Neural cell (in vitro differentiated cells): ENCODE results near the gene MISP. TPM values are rescaled to one million over a fixed set of nuclear protein-coding genes. Genes with fewer than 3 reads are reported as not detected.
"Not testable (repeated sequence)": the region's sequence is repeated elsewhere in the genome, so short reads cannot be mapped to it uniquely, and the experiment has no call there.

Source experiments
- H2AFZ ChIP-seq: fragments of 200-600, 300-800 bp; sonication (generic), shearing (Covaris generic); 2 replicates; pipeline ENCODE4 v1.6.0; 2014; ENCODE audit warnings: low read depth, mild to moderate bottlenecking, antibody characterized with exemption, low read length, moderate library complexity
- H3F3A ChIP-seq: fragments of 200-600 bp; shearing (Covaris generic); 2 replicates; pipeline ENCODE4 v1.6.1; 2016; ENCODE audit warnings: mild to moderate bottlenecking, moderate library complexity, mixed read lengths, antibody characterized with exemption, low read length; ENCODE audit not compliant: insufficient read depth, poor library complexity, severe bottlenecking
- H3K27ac ChIP-seq: fragments of 200-600, 300-800 bp; sonication (generic), shearing (Covaris generic); 2 replicates; pipeline ENCODE4 v1.5.1; 2014; ENCODE audit warnings: mild to moderate bottlenecking, low read length, moderate library complexity
- H3K27me3 ChIP-seq: fragments of 300-800, 200-600 bp; sonication (generic), shearing (Covaris generic); 2 replicates; pipeline ENCODE4 v1.6.0; 2014; ENCODE audit warnings: mild to moderate bottlenecking, low read depth, low read length, moderate library complexity; ENCODE audit not compliant: insufficient read depth
- H3K36me3 ChIP-seq: fragments of 300-800, 200-600 bp; sonication (generic), shearing (Covaris generic); 2 replicates; pipeline ENCODE4 v1.5.1; 2014; ENCODE audit warnings: mild to moderate bottlenecking, antibody characterized with exemption, low read length, moderate library complexity; ENCODE audit not compliant: insufficient read depth
- H3K4me2 ChIP-seq: fragments of 300-800, 200-600 bp; sonication (generic), shearing (Covaris generic); 2 replicates; pipeline ENCODE4 v1.6.0; 2014; ENCODE audit warnings: mild to moderate bottlenecking, low read length
- H3K4me3 ChIP-seq: fragments of 300-800, 200-600 bp; sonication (generic), shearing (Covaris generic); 2 replicates; pipeline ENCODE4 v1.5.1; 2014; ENCODE audit warnings: mild to moderate bottlenecking, low read length, moderate library complexity
- H3K79me2 ChIP-seq: fragments of 200-600 bp; shearing (Covaris generic); replicated peaks from 2 replicates; pipeline ENCODE4 v1.6.0; 2014; ENCODE audit warnings: mild to moderate bottlenecking, low read length, moderate library complexity; ENCODE audit not compliant: insufficient read depth
- H3K9ac ChIP-seq: fragments of 300-800, 200-600 bp; sonication (generic), shearing (Covaris generic); 2 replicates; pipeline ENCODE4 v1.6.1; 2016; ENCODE audit warnings: mild to moderate bottlenecking, low read length, mixed read lengths
- H3K9me2 ChIP-seq: fragments of 200-600 bp; shearing (Covaris generic); 2 replicates; pipeline ENCODE4 v1.6.1; 2016; ENCODE audit warnings: mild to moderate bottlenecking, low read length, mixed read lengths; ENCODE audit not compliant: insufficient read depth
- H3K9me3 ChIP-seq: fragments of 200-600, 300-800 bp; sonication (generic), shearing (Covaris generic); 2 replicates; pipeline ENCODE4 v1.6.1; 2016; ENCODE audit warnings: mild to moderate bottlenecking, mixed run types, low read length, moderate library complexity, mixed read lengths
- H4K20me1 ChIP-seq: fragments of 200-600 bp; shearing (Covaris generic); 2 replicates; pipeline ENCODE4 v1.6.1; 2016; ENCODE audit warnings: mild to moderate bottlenecking, mixed run types; ENCODE audit not compliant: insufficient read depth
- EP300 ChIP-seq: fragments of 450-650 bp; conservative IDR thresholded peaks from 2 replicates; pipeline ENCODE4 v1.6.1; 2014; ENCODE audit warnings: antibody characterized with exemption, mild to moderate bottlenecking, moderate library complexity; ENCODE audit not compliant: poor library complexity, severe bottlenecking
- EZH2 ChIP-seq: fragments of 200-600, 300-800 bp; shearing (Covaris generic), sonication (generic); IDR thresholded peaks from 2 replicates; pipeline ENCODE4 v1.6.1; 2014; ENCODE audit warnings: antibody characterized with exemption, low read length, borderline replicate concordance, mild to moderate bottlenecking; ENCODE audit not compliant: insufficient read depth, poor library complexity, severe bottlenecking
- MXI1 ChIP-seq: fragments of 450-650 bp; conservative IDR thresholded peaks from 2 replicates; pipeline ENCODE4 v1.6.1; 2014; ENCODE audit warnings: antibody characterized with exemption, mild to moderate bottlenecking; ENCODE audit not compliant: poor library complexity, severe bottlenecking
- POLR2AphosphoS5 ChIP-seq: IDR thresholded peaks from 2 replicates; pipeline ENCODE4 v1.6.1; 2012
- RAD21 ChIP-seq: fragments of 450-650 bp; conservative IDR thresholded peaks from 2 replicates; pipeline ENCODE4 v1.6.1; 2014; ENCODE audit warnings: antibody characterized with exemption, mild to moderate bottlenecking, moderate library complexity
- SMC3 ChIP-seq: fragments of 450-650 bp; conservative IDR thresholded peaks from 2 replicates; pipeline ENCODE4 v1.6.1; 2014; ENCODE audit warnings: antibody characterized with exemption, mild to moderate bottlenecking, moderate library complexity; ENCODE audit not compliant: poor library complexity
- TAF1 ChIP-seq: IDR thresholded peaks from 2 replicates; pipeline ENCODE4 v1.6.1; 2012; ENCODE audit warnings: low read depth
- polyA plus RNA-seq: library from polyadenylated mRNA; depleted of rRNA; stranded (reverse); fragments of >200 nt; gene quantifications from 2 replicates; pipeline ENCODE4 v1.2.3, GENCODE V29; 2014
- TF ChIP-seq, protein P1 (sequence below): fragments of 450-650 bp; IDR thresholded peaks from 2 replicates; pipeline ENCODE4 v1.5.1; 2014; ENCODE audit warnings: antibody characterized with exemption, mild to moderate bottlenecking, moderate library complexity; ENCODE audit not compliant: poor library complexity, severe bottlenecking
- TF ChIP-seq, protein P2 (sequence below): IDR thresholded peaks from 2 replicates; pipeline ENCODE4 v1.6.1; 2012; ENCODE audit warnings: borderline replicate concordance

Gene MISP
- polyA plus RNA-seq, 1 donor from 2014 or later: 0.98 TPM

GRCh38 chr19:743168-743687 lies 7.7 kb upstream of the MISP start:
- Histone ChIP-seq H3K4me3 (no peak overlapping the region), H3K27ac (no peak overlapping the region), H3K4me2 (no peak overlapping the region), H3K36me3 (peaks cover 10% of the 10 kb centered on the region), H3K9ac (no peak overlapping the region), H3K9me2 (no peaks in the 10 kb centered on the region), H3F3A (no peaks in the 10 kb centered on the region), H3K27me3 (no peaks in the 10 kb centered on the region), H3K9me3 (peaks cover 22% of the 10 kb centered on the region), H2AFZ (no peak overlapping the region), H4K20me1 (no peaks in the 10 kb centered on the region), H3K79me2 (no peaks in the 10 kb centered on the region)
- TF ChIP-seq MXI1 (no peak), SMC3 (no peak), EP300 (no peak), RAD21 (no peak), EZH2 (no peak), TAF1 (no peak), POLR2AphosphoS5 (no peak)
- TF ChIP-seq, protein P1, sequence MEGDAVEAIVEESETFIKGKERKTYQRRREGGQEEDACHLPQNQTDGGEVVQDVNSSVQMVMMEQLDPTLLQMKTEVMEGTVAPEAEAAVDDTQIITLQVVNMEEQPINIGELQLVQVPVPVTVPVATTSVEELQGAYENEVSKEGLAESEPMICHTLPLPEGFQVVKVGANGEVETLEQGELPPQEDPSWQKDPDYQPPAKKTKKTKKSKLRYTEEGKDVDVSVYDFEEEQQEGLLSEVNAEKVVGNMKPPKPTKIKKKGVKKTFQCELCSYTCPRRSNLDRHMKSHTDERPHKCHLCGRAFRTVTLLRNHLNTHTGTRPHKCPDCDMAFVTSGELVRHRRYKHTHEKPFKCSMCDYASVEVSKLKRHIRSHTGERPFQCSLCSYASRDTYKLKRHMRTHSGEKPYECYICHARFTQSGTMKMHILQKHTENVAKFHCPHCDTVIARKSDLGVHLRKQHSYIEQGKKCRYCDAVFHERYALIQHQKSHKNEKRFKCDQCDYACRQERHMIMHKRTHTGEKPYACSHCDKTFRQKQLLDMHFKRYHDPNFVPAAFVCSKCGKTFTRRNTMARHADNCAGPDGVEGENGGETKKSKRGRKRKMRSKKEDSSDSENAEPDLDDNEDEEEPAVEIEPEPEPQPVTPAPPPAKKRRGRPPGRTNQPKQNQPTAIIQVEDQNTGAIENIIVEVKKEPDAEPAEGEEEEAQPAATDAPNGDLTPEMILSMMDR: no peak
- TF ChIP-seq, protein P2, sequence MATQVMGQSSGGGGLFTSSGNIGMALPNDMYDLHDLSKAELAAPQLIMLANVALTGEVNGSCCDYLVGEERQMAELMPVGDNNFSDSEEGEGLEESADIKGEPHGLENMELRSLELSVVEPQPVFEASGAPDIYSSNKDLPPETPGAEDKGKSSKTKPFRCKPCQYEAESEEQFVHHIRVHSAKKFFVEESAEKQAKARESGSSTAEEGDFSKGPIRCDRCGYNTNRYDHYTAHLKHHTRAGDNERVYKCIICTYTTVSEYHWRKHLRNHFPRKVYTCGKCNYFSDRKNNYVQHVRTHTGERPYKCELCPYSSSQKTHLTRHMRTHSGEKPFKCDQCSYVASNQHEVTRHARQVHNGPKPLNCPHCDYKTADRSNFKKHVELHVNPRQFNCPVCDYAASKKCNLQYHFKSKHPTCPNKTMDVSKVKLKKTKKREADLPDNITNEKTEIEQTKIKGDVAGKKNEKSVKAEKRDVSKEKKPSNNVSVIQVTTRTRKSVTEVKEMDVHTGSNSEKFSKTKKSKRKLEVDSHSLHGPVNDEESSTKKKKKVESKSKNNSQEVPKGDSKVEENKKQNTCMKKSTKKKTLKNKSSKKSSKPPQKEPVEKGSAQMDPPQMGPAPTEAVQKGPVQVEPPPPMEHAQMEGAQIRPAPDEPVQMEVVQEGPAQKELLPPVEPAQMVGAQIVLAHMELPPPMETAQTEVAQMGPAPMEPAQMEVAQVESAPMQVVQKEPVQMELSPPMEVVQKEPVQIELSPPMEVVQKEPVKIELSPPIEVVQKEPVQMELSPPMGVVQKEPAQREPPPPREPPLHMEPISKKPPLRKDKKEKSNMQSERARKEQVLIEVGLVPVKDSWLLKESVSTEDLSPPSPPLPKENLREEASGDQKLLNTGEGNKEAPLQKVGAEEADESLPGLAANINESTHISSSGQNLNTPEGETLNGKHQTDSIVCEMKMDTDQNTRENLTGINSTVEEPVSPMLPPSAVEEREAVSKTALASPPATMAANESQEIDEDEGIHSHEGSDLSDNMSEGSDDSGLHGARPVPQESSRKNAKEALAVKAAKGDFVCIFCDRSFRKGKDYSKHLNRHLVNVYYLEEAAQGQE: no peak

DNA sequence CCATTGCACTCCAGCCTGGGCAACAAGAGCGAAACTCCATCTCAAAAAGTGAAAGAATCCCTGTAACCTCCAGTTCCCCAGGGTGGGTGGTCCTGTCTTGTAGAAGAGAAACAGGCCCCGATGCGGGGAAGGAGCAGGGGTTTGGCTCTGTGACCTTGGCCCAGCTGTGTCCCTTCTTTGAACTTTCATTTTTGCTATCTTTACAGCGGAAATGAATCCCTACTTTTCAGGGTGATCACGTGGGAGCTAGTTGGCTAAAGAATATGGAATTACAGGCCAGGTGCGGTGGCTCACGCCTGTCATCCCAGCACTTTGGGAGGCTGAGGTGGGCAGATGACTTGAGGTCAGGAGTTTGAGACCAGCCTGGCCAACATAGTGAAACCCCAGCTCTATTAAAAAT lies 5.8 kb upstream of the MISP start:
- H3K9me2 ChIP-seq, H3K27me3 ChIP-seq, H3K4me2 ChIP-seq, H3K27ac ChIP-seq, H3K9ac ChIP-seq, H3K4me3 ChIP-seq, H4K20me1 ChIP-seq, H3F3A ChIP-seq, H2AFZ ChIP-seq, H3K79me2 ChIP-seq: not testable (repeated sequence)
- Histone ChIP-seq H3K36me3 (peaks cover 11% of the 10 kb centered on the region), H3K9me3 (peaks cover 22% of the 10 kb centered on the region)

GRCh38 chr19:746208-746819 lies 4.6 kb upstream of the MISP start:
- no peak overlapping the region for H3K4me2 ChIP-seq
- no peaks in the 10 kb centered on the region for H3K79me2 ChIP-seq
- H2AFZ ChIP-seq: no peak overlapping the region
- peaks cover 11% of the 10 kb centered on the region for H3K36me3 ChIP-seq
- no peaks in the 10 kb centered on the region for H4K20me1 ChIP-seq
- no peak overlapping the region for H3K9ac ChIP-seq
- TF ChIP-seq EP300: no peak
- no peak for TF ChIP-seq RAD21
- no peak for TF ChIP-seq POLR2AphosphoS5
- no peak for TF ChIP-seq MXI1
- TF ChIP-seq TAF1: no peak
- TF ChIP-seq, protein P2: no peak
- TF ChIP-seq, protein P1: no peak
- no peak for TF ChIP-seq SMC3
- TF ChIP-seq EZH2: no peak
- H3K9me2 ChIP-seq: no peaks in the 10 kb centered on the region
- no peak overlapping the region for H3K27ac ChIP-seq
- H3F3A ChIP-seq: no peaks in the 10 kb centered on the region
- H3K9me3 ChIP-seq: peaks cover 22% of the 10 kb centered on the region
- no peaks in the 10 kb centered on the region for H3K27me3 ChIP-seq
- no peak overlapping the region for H3K4me3 ChIP-seq
